CD4-positive, alpha-beta T cell (primary cell): ENCODE measurements around the gene COA5. TPM values are rescaled to one million over a fixed set of nuclear protein-coding genes. Genes with fewer than 3 reads are reported as not detected.

Experiments
- ATAC-seq: fragments of 200-7000 bp; cut with Tn5 transposase; one replicate; pipeline ENCODE4 v1.10.0; 2022; ENCODE audit warnings: mild to moderate bottlenecking; ENCODE audit not compliant: poor library complexity
- CTCF ChIA-PET: fragments of 350-600 bp; sonication (Branson Sonifier 250); formaldehyde crosslinking; loops from one replicate; lab custom pipeline; 2021; ENCODE audit warnings: antibody characterized with exemption, inconsistent platforms; lab: Charles Lee
- POLR2A ChIA-PET: fragments of 350-600 bp; sonication (Branson Sonifier 250); formaldehyde crosslinking; loops from one replicate; lab custom pipeline; 2021; ENCODE audit warnings: antibody characterized with exemption, inconsistent platforms; lab: Charles Lee
- DNase-seq, 14 experiments: peaks; one replicate each; pipeline ENCODE4 v3.0.0-alpha.2; 2013 to 2020; ENCODE audit warnings: mixed read lengths in 2 of 14
- H3K27ac ChIP-seq, 2 donors: one replicate each; pipeline versions ENCODE4 v1.5.1 to v1.7.0; 2013; ENCODE audit warnings: low read length in 2 of 2, low read depth in 1 of 2, mild to moderate bottlenecking in 1 of 2
- H3K27me3 ChIP-seq, 2 experiments: 1 replicate in 1 of 2; 2 replicates in 1 of 2; pipeline versions ENCODE4 v1.6.1 to v1.7.0; 2013; ENCODE audit warnings: low read length in 2 of 2, control low read depth in 1 of 2, mild to moderate bottlenecking in 1 of 2, moderate library complexity in 1 of 2; ENCODE audit not compliant: insufficient read depth in 2 of 2, control insufficient read depth in 1 of 2
- H3K36me3 ChIP-seq: one replicate; pipeline ENCODE4 v1.6.1; 2013; ENCODE audit warnings: low read length, control low read depth; ENCODE audit not compliant: insufficient read depth
- H3K4me1 ChIP-seq: one replicate; pipeline ENCODE4 v1.6.1; 2013; ENCODE audit warnings: low read length, control low read depth; ENCODE audit not compliant: insufficient read depth
- H3K4me3 ChIP-seq: one replicate; pipeline ENCODE4 v1.5.1; 2013; ENCODE audit warnings: mild to moderate bottlenecking, low read length, moderate library complexity
- H3K9me3 ChIP-seq, 2 experiments: 1 replicate in 1 of 2; 2 replicates in 1 of 2; pipeline versions ENCODE4 v1.6.1 to v1.7.0; 2013; ENCODE audit warnings: low read length in 2 of 2, mild to moderate bottlenecking in 2 of 2, control low read depth in 1 of 2, moderate library complexity in 1 of 2; ENCODE audit not compliant: control insufficient read depth in 1 of 2, insufficient read depth in 1 of 2
- H3K27ac Mint-ChIP-seq: one replicate; pipeline ENCODE4 v1.8.0; 2020; ENCODE audit warnings: mixed read lengths
- H3K27me3 Mint-ChIP-seq: one replicate; pipeline ENCODE4 v1.8.0; 2021; ENCODE audit warnings: mixed read lengths
- H3K36me3 Mint-ChIP-seq: one replicate; pipeline ENCODE4 v1.8.0; 2021; ENCODE audit warnings: low read depth, mixed read lengths
- H3K4me1 Mint-ChIP-seq: one replicate; pipeline ENCODE4 v1.8.0; 2021; ENCODE audit warnings: low read depth, mixed read lengths
- H3K4me3 Mint-ChIP-seq: one replicate; pipeline ENCODE4 v1.8.0; 2020; ENCODE audit warnings: mild to moderate bottlenecking, mixed read lengths
- H3K9me3 Mint-ChIP-seq: one replicate; pipeline ENCODE4 v1.8.0; 2020; ENCODE audit warnings: mixed read lengths
- intact Hi-C, 2 experiments: fragments of 100-400 bp; cut with DNase I in 1 of 2; cut with micrococcal nuclease in 1 of 2; formaldehyde crosslinking; loops; one replicate each; pipeline versions ENCODE4 v1.15.1 to v1.9.0; 2023 to 2025; cut with DNase I, micrococcal nuclease
- total RNA-seq, 174 experiments: library from RNA in 2 of 174; stranded (reverse) in 2 of 174; gene quantifications; one replicate each; pipeline ENCODE4 v1.2.3 and lab custom pipeline; 2021 to 2026
- TF ChIP-seq, protein P1 (sequence below): fragments of 200-600 bp; IDR thresholded peaks from one replicate; pipeline ENCODE4 v1.8.0; 2022; ENCODE audit warnings: antibody characterized with exemption, mild to moderate bottlenecking

Gene COA5
- total RNA-seq, 2 experiments from 2014 or later, result 29.2 to 30.1 TPM

DNA sequence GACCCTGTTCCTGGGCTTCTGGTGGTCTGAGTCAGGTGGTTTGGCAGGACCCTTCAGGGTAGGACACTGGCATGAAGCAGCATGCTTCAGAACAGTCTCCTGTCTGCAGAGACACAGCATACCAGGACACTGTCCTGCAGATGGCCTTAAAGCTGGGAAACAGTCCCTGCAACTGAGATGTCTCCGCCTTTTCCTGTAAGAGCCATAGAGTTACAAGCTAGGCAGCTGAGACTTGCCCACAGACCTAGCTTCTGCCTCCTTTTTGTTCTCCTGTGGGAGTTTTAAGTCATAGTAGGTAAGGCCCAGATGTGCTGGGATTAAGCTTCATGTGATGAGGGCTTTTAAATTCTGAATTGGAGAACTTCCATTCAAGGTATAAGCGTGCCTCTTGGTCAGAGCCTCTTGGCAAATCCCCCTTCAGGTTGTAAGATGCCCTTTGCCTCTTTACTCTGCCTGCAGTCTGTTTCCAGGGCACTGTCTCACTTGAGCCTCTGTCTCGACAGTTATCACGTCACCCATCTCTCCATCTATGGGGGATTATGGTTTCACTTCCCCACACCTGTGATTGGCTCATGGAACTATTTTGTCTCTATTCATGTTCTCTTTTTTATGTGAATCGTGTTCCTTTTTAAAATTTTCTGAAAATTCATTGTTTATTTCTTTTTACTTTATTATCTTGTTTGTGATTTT, 51.8 kb downstream of the COA5 start:
- H3K4me3 ChIP-seq, result no peak overlapping the region
- ATAC-seq, result peak; percentile 49
- peaks cover 95% of the 10 kb centered on the region for H3K36me3 ChIP-seq
- intact Hi-C loops, result no loop called here
- no peak overlapping the region for H3K27ac ChIP-seq
- H3K27me3 ChIP-seq, result no peaks in the 10 kb centered on the region
- H3K36me3 Mint-ChIP-seq, result peaks cover 95% of the 10 kb centered on the region
- H3K9me3 Mint-ChIP-seq, result no peaks in the 10 kb centered on the region
- peaks cover 52% of the 10 kb centered on the region for H3K4me1 Mint-ChIP-seq
- peak overlapping the region; percentile 66 for H3K27ac Mint-ChIP-seq
- H3K9me3 ChIP-seq, result no peaks in the 10 kb centered on the region
- peak in 1 of 14 experiments; percentile 29 for DNase-seq
- H3K27me3 Mint-ChIP-seq, result no peaks in the 10 kb centered on the region
- H3K4me1 ChIP-seq, result peaks cover 19% of the 10 kb centered on the region
- no peak overlapping the region for H3K4me3 Mint-ChIP-seq
- CTCF ChIA-PET, result interaction anchor here (1.2 kb wide), 1 partner anchor 12 kb away, joined by 4 read pairs; no protein-coding TSS in a partner anchor
- TF ChIP-seq, protein P1, sequence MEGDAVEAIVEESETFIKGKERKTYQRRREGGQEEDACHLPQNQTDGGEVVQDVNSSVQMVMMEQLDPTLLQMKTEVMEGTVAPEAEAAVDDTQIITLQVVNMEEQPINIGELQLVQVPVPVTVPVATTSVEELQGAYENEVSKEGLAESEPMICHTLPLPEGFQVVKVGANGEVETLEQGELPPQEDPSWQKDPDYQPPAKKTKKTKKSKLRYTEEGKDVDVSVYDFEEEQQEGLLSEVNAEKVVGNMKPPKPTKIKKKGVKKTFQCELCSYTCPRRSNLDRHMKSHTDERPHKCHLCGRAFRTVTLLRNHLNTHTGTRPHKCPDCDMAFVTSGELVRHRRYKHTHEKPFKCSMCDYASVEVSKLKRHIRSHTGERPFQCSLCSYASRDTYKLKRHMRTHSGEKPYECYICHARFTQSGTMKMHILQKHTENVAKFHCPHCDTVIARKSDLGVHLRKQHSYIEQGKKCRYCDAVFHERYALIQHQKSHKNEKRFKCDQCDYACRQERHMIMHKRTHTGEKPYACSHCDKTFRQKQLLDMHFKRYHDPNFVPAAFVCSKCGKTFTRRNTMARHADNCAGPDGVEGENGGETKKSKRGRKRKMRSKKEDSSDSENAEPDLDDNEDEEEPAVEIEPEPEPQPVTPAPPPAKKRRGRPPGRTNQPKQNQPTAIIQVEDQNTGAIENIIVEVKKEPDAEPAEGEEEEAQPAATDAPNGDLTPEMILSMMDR, result no peak
- POLR2A ChIA-PET, result interaction anchor here (0.6 to 1.4 kb wide), 2 partner anchors 18 to 93 kb away, joined by 3 read pairs; no protein-coding TSS in a partner anchor

DNA sequence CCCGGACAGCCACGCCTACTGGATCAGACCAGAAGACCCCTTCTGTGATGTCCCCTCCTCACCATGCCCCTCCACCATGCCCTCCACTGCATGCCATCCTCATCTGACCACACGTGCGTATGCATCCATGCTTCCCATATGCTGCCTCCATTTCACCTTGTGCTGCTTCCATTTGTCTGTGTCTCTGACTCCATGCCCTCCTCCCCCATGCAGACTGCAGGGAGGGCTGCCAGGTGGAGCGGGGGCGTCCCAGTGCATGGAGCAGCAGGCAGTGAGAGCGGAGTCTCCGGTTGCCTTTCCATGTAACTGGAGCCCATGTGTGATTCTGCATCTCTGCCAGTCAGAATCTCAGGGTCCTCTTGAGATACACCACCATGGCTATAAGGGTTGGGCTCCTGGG, 52.6 kb downstream of the COA5 start:
- peaks cover 59% of the 10 kb centered on the region for H3K4me1 Mint-ChIP-seq
- DNase-seq, result no peak
- intact Hi-C loops, result no loop called here
- no peaks in the 10 kb centered on the region for H3K27me3 Mint-ChIP-seq
- ATAC-seq, result no peak
- peaks cover 25% of the 10 kb centered on the region for H3K4me1 ChIP-seq
- peaks cover 95% of the 10 kb centered on the region for H3K36me3 Mint-ChIP-seq
- ChIA-PET POLR2A (no interaction called here), CTCF (no interaction called here)
- H3K27ac Mint-ChIP-seq, result peak overlapping the region; percentile 66
- no peaks in the 10 kb centered on the region for H3K9me3 Mint-ChIP-seq
- H3K36me3 ChIP-seq, result peaks cover 93% of the 10 kb centered on the region
- TF ChIP-seq, protein P1, result no peak
- H3K4me3 Mint-ChIP-seq, result no peak overlapping the region
- no peak overlapping the region for H3K27ac ChIP-seq
- H3K9me3 ChIP-seq, result no peaks in the 10 kb centered on the region
- H3K4me3 ChIP-seq, result no peak overlapping the region
- no peaks in the 10 kb centered on the region for H3K27me3 ChIP-seq

DNA sequence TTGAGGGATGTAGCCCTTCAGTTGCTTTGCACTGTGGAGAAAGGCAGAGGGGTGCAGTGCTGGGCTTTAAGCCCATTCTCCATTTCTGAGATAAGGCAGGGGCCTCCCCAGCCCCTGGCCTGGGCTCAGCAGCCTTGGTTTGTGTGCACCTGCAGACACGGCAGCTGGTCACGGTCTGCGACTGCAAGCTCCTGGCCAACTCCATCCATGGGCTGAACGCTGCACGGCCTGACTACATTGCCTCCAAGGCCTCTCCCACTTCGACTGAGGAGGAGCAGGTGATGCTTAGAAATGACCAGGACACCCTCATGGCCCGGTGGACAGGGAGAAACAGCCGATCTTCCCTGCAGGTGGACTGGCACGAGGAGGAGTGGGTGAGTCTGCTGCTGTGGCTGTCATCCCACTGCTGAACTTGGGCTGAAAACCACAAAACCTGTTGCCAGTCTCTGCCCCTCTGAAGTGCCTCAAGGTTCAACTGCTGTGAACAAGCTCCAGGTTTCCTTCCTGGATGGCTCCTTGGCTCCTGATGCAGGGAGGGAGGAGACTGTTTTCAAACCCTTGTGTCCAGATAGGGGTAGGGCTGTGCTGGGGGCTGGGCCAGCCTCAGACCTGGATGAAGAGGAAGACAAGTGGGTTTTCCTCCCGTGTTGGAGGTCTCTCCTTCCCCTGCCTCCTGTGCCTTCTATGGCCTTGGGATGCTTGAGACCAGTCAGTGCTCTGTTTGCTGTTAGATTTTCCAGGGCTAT, 54.0 kb downstream of the COA5 start:
- ChIA-PET CTCF (no interaction called here), POLR2A (no interaction called here)
- peaks cover 93% of the 10 kb centered on the region for H3K36me3 Mint-ChIP-seq
- Histone ChIP-seq H3K4me1 (peaks cover 36% of the 10 kb centered on the region), H3K27ac (no peak overlapping the region), H3K36me3 (peaks cover 95% of the 10 kb centered on the region), H3K4me3 (no peak overlapping the region), H3K27me3 (no peaks in the 10 kb centered on the region), H3K9me3 (no peaks in the 10 kb centered on the region)
- H3K9me3 Mint-ChIP-seq, result no peaks in the 10 kb centered on the region
- peak overlapping the region; percentile 66 for H3K27ac Mint-ChIP-seq
- ATAC-seq (no peak), DNase-seq (no peak)
- H3K4me3 Mint-ChIP-seq, result no peak overlapping the region
- intact Hi-C loops, result no loop called here
- peaks cover 61% of the 10 kb centered on the region for H3K4me1 Mint-ChIP-seq
- H3K27me3 Mint-ChIP-seq, result no peaks in the 10 kb centered on the region
- TF ChIP-seq, protein P1, result no peak
